Hepatocyte (in vitro differentiated cells): Measurements from ENCODE around the gene ITPR3. TPM values are rescaled to one million over a fixed set of nuclear protein-coding genes. Genes with fewer than 3 reads are reported as not detected.

Source experiments
- DNase-seq: peaks from one replicate; pipeline ENCODE4 v3.0.0-alpha.2; 2016; ENCODE audit warnings: low spot score
- H2AFZ ChIP-seq: fragments of 200-600 bp; sonication (generic); 2 replicates; pipeline ENCODE4 v1.6.0; 2016; ENCODE audit warnings: antibody characterized with exemption, mild to moderate bottlenecking
- H3K27ac ChIP-seq: fragments of 200-600 bp; sonication (generic); 2 replicates; pipeline ENCODE4 v1.5.1; 2016; ENCODE audit warnings: mild to moderate bottlenecking
- H3K27me3 ChIP-seq: fragments of 200-600 bp; sonication (generic); 2 replicates; pipeline ENCODE4 v1.6.1; 2016
- H3K36me3 ChIP-seq: fragments of 200-600 bp; sonication (generic); replicated peaks from 2 replicates; pipeline ENCODE4 v1.5.1; 2016; ENCODE audit warnings: low read depth; ENCODE audit not compliant: insufficient read depth
- H3K4me1 ChIP-seq: fragments of 200-600 bp; sonication (generic); 2 replicates; pipeline ENCODE4 v1.5.1; 2016; ENCODE audit warnings: mild to moderate bottlenecking, moderate library complexity; ENCODE audit not compliant: insufficient read depth
- H3K4me2 ChIP-seq: fragments of 200-600 bp; sonication (generic); 2 replicates; pipeline ENCODE4 v1.6.0; 2016
- H3K4me3 ChIP-seq: fragments of 200-600 bp; sonication (generic); 2 replicates; pipeline ENCODE4 v1.5.1; 2016; ENCODE audit warnings: mild to moderate bottlenecking
- H3K79me2 ChIP-seq: fragments of 200-600 bp; sonication (generic); 2 replicates; pipeline ENCODE4 v1.6.0; 2017; ENCODE audit warnings: mild to moderate bottlenecking
- H3K9me2 ChIP-seq: fragments of 200-600 bp; sonication (generic); replicated peaks from 2 replicates; pipeline ENCODE4 v1.6.0; 2017; ENCODE audit warnings: mild to moderate bottlenecking; ENCODE audit not compliant: insufficient read depth
- H3K9me3 ChIP-seq: fragments of 200-600 bp; sonication (generic); 2 replicates; pipeline ENCODE4 v1.5.1; 2016; ENCODE audit warnings: low read depth, mild to moderate bottlenecking
- H4K20me1 ChIP-seq: fragments of 200-600 bp; sonication (generic); 2 replicates; pipeline ENCODE4 v1.6.0; 2016; ENCODE audit warnings: mild to moderate bottlenecking; ENCODE audit not compliant: insufficient read depth, poor library complexity, severe bottlenecking
- CTCF ChIP-seq: fragments of 200-600 bp; sonication (generic); IDR thresholded peaks from 2 replicates; pipeline ENCODE4 v1.5.1; 2016; ENCODE audit warnings: antibody characterized with exemption, mild to moderate bottlenecking; ENCODE audit not compliant: poor library complexity
- EZH2 ChIP-seq: fragments of 200-600 bp; sonication (generic); IDR thresholded peaks from 2 replicates; pipeline ENCODE4 v1.6.1; 2016; ENCODE audit warnings: antibody characterized with exemption, mild to moderate bottlenecking, borderline replicate concordance
- EZH2phosphoT487 ChIP-seq: fragments of 200-600 bp; sonication (generic); IDR thresholded peaks from one replicate; pipeline ENCODE4 v1.6.1; 2018; ENCODE audit warnings: antibody characterized with exemption, mild to moderate bottlenecking, low read depth, moderate library complexity; ENCODE audit not compliant: unreplicated experiment, severe bottlenecking
- WGBS: methylation state at CpG from one replicate; pipeline ENCODE4 v1.1.6; 2016; ENCODE audit warnings: low lambda C conversion rate; ENCODE audit errors: missing lambda C conversion rate; 5-methylcytosine and 5-hydroxymethylcytosine counted together
- polyA plus RNA-seq: library from polyadenylated mRNA; unstranded; fragments of >200 nt; fragmentation: Nextera tagmentation; extraction: Ambion mirVana; gene quantifications from 2 replicates; pipeline ENCODE4 v1.2.1, GENCODE V29; 2016
- total RNA-seq: library from RNA; depleted of rRNA; stranded (reverse); fragments of >200 nt; gene quantifications from 2 replicates; pipeline ENCODE4 v1.2.3, GENCODE V29; 2014

The ITPR3 gene
- total and polyA plus RNA-seq, 2 experiments from 2014 or later, result 16.5 to 39.6 TPM

GRCh38 chr6:33739571-33739970 lies 118.4 kb downstream of the ITPR3 start:
- no peaks in the 10 kb centered on the region for H3K27me3 ChIP-seq
- no peak for DNase-seq
- no peaks in the 10 kb centered on the region for H3K36me3 ChIP-seq
- no peak overlapping the region for H3K4me3 ChIP-seq
- H4K20me1 ChIP-seq, result no peaks in the 10 kb centered on the region
- no peaks in the 10 kb centered on the region for H3K9me2 ChIP-seq
- WGBS, result 90% methylated on average over 5 of the region's 5 CpGs
- no peak overlapping the region for H2AFZ ChIP-seq
- H3K4me1 ChIP-seq, result peaks cover 33% of the 10 kb centered on the region
- H3K9me3 ChIP-seq, result no peaks in the 10 kb centered on the region
- H3K4me2 ChIP-seq, result no peak overlapping the region
- H3K27ac ChIP-seq, result no peak overlapping the region
- peaks cover 2% of the 10 kb centered on the region for H3K79me2 ChIP-seq
- TF ChIP-seq EZH2, result no peak
- no peak for TF ChIP-seq EZH2phosphoT487
- no peak for TF ChIP-seq CTCF

- TF ChIP-seq EZH2 (no peak), EZH2phosphoT487 (no peak), CTCF (no peak)
- no peak overlapping the region for H2AFZ ChIP-seq
- H3K79me2 ChIP-seq, result peaks cover 2% of the 10 kb centered on the region
- no peaks in the 10 kb centered on the region for H3K36me3 ChIP-seq
- H3K27me3 ChIP-seq, result no peaks in the 10 kb centered on the region
- H3K4me2 ChIP-seq, result peak overlapping the region; percentile 33
- WGBS, result 72% methylated on average over 6 of the region's 6 CpGs
- H3K27ac ChIP-seq, result no peak overlapping the region
- peaks cover 39% of the 10 kb centered on the region for H3K4me1 ChIP-seq
- H3K9me3 ChIP-seq, result no peaks in the 10 kb centered on the region
- peak; percentile 48 for DNase-seq
- H3K4me3 ChIP-seq, result no peak overlapping the region
- H3K9me2 ChIP-seq, result no peaks in the 10 kb centered on the region
- no peaks in the 10 kb centered on the region for H4K20me1 ChIP-seq
Measured at GRCh38 chr6:33740204-33740608, 119.1 kb downstream of the ITPR3 start.

- H3K36me3 ChIP-seq, result no peaks in the 10 kb centered on the region
- no peak for TF ChIP-seq EZH2
- no peak for TF ChIP-seq EZH2phosphoT487
- TF ChIP-seq CTCF, result no peak
- H3K9me2 ChIP-seq, result no peaks in the 10 kb centered on the region
- 77% methylated on average over 5 of the region's 5 CpGs for WGBS
- no peak overlapping the region for H3K4me3 ChIP-seq
- H2AFZ ChIP-seq, result no peak overlapping the region
- no peak overlapping the region for H3K4me2 ChIP-seq
- peaks cover 45% of the 10 kb centered on the region for H3K4me1 ChIP-seq
- H4K20me1 ChIP-seq, result no peaks in the 10 kb centered on the region
- H3K9me3 ChIP-seq, result no peaks in the 10 kb centered on the region
- no peaks in the 10 kb centered on the region for H3K27me3 ChIP-seq
- DNase-seq, result no peak
- peaks cover 2% of the 10 kb centered on the region for H3K79me2 ChIP-seq
- H3K27ac ChIP-seq, result no peak overlapping the region
Measured at GRCh38 chr6:33740794-33741193, 119.7 kb downstream of the ITPR3 start.

- Histone ChIP-seq H3K9me3 (no peaks in the 10 kb centered on the region), H3K27ac (no peak overlapping the region), H3K4me2 (no peak overlapping the region), H3K4me1 (peaks cover 58% of the 10 kb centered on the region), H2AFZ (no peak overlapping the region), H3K27me3 (no peaks in the 10 kb centered on the region), H3K4me3 (no peak overlapping the region), H4K20me1 (no peaks in the 10 kb centered on the region), H3K9me2 (no peaks in the 10 kb centered on the region), H3K36me3 (no peaks in the 10 kb centered on the region), H3K79me2 (peaks cover 2% of the 10 kb centered on the region)
- WGBS, result 67% methylated on average over 9 of the region's 9 CpGs
- TF ChIP-seq EZH2, result no peak
- no peak for TF ChIP-seq CTCF
- no peak for TF ChIP-seq EZH2phosphoT487
- DNase-seq, result peak; percentile 33
Measured at GRCh38 chr6:33742092-33742491, 121.0 kb downstream of the ITPR3 start.
